ENCODE measurements around the gene CA10. TPM values are rescaled to one million over a fixed set of nuclear protein-coding genes. Genes with fewer than 3 reads are reported as not detected.

Gene CA10
- total and polyA plus RNA-seq, 2 of the 4 experiments (the other 2 are of a cell fraction): not detected

DNA sequence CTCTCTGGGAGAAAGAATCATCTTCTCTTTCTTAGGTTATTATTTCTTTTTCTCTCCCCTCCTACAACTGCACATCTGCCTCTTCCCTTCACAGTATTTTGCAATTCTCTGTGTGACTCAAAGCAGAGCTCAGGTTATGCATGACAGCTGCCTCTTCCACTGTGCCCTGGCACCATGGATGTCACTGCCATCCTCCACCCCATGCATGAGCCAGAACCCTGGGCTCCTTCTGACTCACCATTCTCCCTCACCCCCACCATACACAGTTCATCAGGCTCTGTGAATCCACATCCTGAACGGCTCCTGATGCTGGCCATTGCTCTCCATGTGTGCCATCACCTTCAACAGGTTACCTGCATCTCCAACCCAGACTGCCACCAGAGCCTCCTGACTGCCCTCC, 23.9 kb downstream of the CA10 start:
- H4K5ac ChIP-seq (ENCODE audit: low read depth, low read length): no peak overlapping the region
- no CpG with 5 or more reads among the region's 1 CpG for WGBS, 2 experiments (ENCODE audit: extremely low coverage in 2 of 2, insufficient read length in 1 of 2)
- H3K9me3 ChIP-seq (ENCODE audit: control insufficient read depth, insufficient read depth, low read length): peaks cover 10% of the 10 kb centered on the region
- no peaks in the 10 kb centered on the region for H3K36me3 ChIP-seq (ENCODE audit: control insufficient read depth, insufficient read depth, low read length)
- no peak for ATAC-seq (ENCODE audit: low read depth)
- H3K9me1 ChIP-seq (ENCODE audit: insufficient read depth, low read length): no peaks in the 10 kb centered on the region
- peak overlapping the region; percentile 72 for H2AK9ac ChIP-seq (replicated peaks; ENCODE audit: low read depth, low read length, poor library complexity)
- H3K27me3 ChIP-seq (ENCODE audit: control insufficient read depth, insufficient read depth, low read length): no peaks in the 10 kb centered on the region
- no peak for DNase-seq
- dilution Hi-C loops (cut with HindIII; ENCODE audit: low sequenced_read_pairs, unreplicated experiment): no loop called here
- H3K4ac ChIP-seq (ENCODE audit: low read depth, low read length): no peak overlapping the region
- H3K4me2 ChIP-seq (ENCODE audit: low read depth, low read length): no peak overlapping the region
- CTCF ChIA-PET: no interaction called here
- H3K23ac ChIP-seq (ENCODE audit: low read depth, low read length): no peak overlapping the region
- H3K27ac ChIP-seq (ENCODE audit: insufficient read depth, low read length): no peak overlapping the region
- H2BK20ac ChIP-seq (ENCODE audit: low read depth, low read length): no peak overlapping the region
- BruUV-seq (replicated peaks): no TSS peak
- no peak overlapping the region for H4K8ac ChIP-seq (ENCODE audit: low read depth in 2 of 2, low read length in 2 of 2)
- no peaks in the 10 kb centered on the region for H3K4me1 ChIP-seq (ENCODE audit: control insufficient read depth, insufficient read depth, low read length)
- H2BK15ac ChIP-seq (ENCODE audit: low read depth, low read length): no peak overlapping the region
- H3K18ac ChIP-seq (ENCODE audit: low read depth, low read length): no peak overlapping the region
- intact Hi-C loops (cut with micrococcal nuclease): no loop called here
- H4K91ac ChIP-seq (ENCODE audit: insufficient read depth, low read depth, low read length): no peak overlapping the region
- in situ Hi-C loops (cut with MboI; ENCODE audit: low sequenced_read_pairs): no loop called here
- POLR2A ChIA-PET (ENCODE audit: unreplicated experiment): no interaction called here
- H3K9ac ChIP-seq (ENCODE audit: low read depth, low read length): no peak overlapping the region
- H2AFZ ChIP-seq (replicated peaks; ENCODE audit: low read length, poor library complexity): no peak overlapping the region
- no peaks in the 10 kb centered on the region for H3K79me1 ChIP-seq (ENCODE audit: low read depth in 1 of 2, low read length in 2 of 2)
- TF ChIP-seq MAZ (IDR thresholded peaks at IDR 0.05; ENCODE audit: borderline replicate concordance, low read depth, low read length): no peak
- no peak for TF ChIP-seq CEBPB (IDR thresholded peaks at IDR 0.05; ENCODE audit: low read depth, low read length)
- TF ChIP-seq, protein P1, sequence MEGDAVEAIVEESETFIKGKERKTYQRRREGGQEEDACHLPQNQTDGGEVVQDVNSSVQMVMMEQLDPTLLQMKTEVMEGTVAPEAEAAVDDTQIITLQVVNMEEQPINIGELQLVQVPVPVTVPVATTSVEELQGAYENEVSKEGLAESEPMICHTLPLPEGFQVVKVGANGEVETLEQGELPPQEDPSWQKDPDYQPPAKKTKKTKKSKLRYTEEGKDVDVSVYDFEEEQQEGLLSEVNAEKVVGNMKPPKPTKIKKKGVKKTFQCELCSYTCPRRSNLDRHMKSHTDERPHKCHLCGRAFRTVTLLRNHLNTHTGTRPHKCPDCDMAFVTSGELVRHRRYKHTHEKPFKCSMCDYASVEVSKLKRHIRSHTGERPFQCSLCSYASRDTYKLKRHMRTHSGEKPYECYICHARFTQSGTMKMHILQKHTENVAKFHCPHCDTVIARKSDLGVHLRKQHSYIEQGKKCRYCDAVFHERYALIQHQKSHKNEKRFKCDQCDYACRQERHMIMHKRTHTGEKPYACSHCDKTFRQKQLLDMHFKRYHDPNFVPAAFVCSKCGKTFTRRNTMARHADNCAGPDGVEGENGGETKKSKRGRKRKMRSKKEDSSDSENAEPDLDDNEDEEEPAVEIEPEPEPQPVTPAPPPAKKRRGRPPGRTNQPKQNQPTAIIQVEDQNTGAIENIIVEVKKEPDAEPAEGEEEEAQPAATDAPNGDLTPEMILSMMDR (conservative IDR thresholded peaks at IDR 0.05; ENCODE audit: low read depth, low read length): no peak
- no peak for TF ChIP-seq NFE2L2 (IDR thresholded peaks at IDR 0.05; ENCODE audit: low read depth, low read length)
- no peak for TF ChIP-seq FOS (IDR thresholded peaks at IDR 0.05; ENCODE audit: low read depth, low read length)
- no peak for TF ChIP-seq BHLHE40 (IDR thresholded peaks at IDR 0.05; ENCODE audit: low read depth, low read length)
- TF ChIP-seq RCOR1 (IDR thresholded peaks at IDR 0.05; ENCODE audit: insufficient replicate concordance, low read length): no peak
- TF ChIP-seq CHD1 (IDR thresholded peaks at IDR 0.05; ENCODE audit: low read depth, low read length): no peak
- no peak for TF ChIP-seq POLR2A (IDR thresholded peaks at IDR 0.05; ENCODE audit: low read depth, low read length)
- TF ChIP-seq, protein P2, sequence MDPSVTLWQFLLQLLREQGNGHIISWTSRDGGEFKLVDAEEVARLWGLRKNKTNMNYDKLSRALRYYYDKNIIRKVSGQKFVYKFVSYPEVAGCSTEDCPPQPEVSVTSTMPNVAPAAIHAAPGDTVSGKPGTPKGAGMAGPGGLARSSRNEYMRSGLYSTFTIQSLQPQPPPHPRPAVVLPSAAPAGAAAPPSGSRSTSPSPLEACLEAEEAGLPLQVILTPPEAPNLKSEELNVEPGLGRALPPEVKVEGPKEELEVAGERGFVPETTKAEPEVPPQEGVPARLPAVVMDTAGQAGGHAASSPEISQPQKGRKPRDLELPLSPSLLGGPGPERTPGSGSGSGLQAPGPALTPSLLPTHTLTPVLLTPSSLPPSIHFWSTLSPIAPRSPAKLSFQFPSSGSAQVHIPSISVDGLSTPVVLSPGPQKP (IDR thresholded peaks at IDR 0.05; ENCODE audit: borderline replicate concordance, low read depth, low read length): no peak
- TF ChIP-seq MXI1 (IDR thresholded peaks at IDR 0.05; ENCODE audit: borderline replicate concordance, low read depth, low read length): no peak
- no peak for TF ChIP-seq MAFK (IDR thresholded peaks at IDR 0.05; ENCODE audit: low read depth, low read length)
- TF ChIP-seq, protein P3, sequence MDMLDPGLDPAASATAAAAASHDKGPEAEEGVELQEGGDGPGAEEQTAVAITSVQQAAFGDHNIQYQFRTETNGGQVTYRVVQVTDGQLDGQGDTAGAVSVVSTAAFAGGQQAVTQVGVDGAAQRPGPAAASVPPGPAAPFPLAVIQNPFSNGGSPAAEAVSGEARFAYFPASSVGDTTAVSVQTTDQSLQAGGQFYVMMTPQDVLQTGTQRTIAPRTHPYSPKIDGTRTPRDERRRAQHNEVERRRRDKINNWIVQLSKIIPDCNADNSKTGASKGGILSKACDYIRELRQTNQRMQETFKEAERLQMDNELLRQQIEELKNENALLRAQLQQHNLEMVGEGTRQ (IDR thresholded peaks at IDR 0.05; ENCODE audit: low read depth, low read length): no peak
- no peak overlapping the region for H3K56ac ChIP-seq (ENCODE audit: extremely low read depth, insufficient read depth, low read length)
- H4K20me1 ChIP-seq (ENCODE audit: insufficient read depth, low read length): no peaks in the 10 kb centered on the region
- no peak overlapping the region for H3K4me3 ChIP-seq (ENCODE audit: insufficient read depth, low read depth, low read length)
- H2AK5ac ChIP-seq (ENCODE audit: low read depth, low read length): no peak overlapping the region
- H3K14ac ChIP-seq (replicated peaks; ENCODE audit: low read depth, low read length): no peak overlapping the region
- no peak overlapping the region for H2BK5ac ChIP-seq (ENCODE audit: low read depth, low read length, poor library complexity, severe bottlenecking)
- no peak overlapping the region for H2BK120ac ChIP-seq (ENCODE audit: low read depth, low read length)
